Cardiac muscle cell (in vitro differentiated cells and primary cell): Measurements from ENCODE around the gene STXBP5. TPM values are rescaled to one million over a fixed set of nuclear protein-coding genes. Genes with fewer than 3 reads are reported as not detected.

ENCODE experiments used
- DNase-seq, 2 donors: peaks; one replicate each; pipeline versions ENCODE4 v3.0.0 to v3.0.0-alpha.2; 2010 to 2017; ENCODE audit warnings: low read depth in 1 of 2, low spot score in 1 of 2
- H3K27ac ChIP-seq: fragments of 200-600 bp; sonication (generic); 2 replicates; pipeline ENCODE4 v1.5.1; 2016
- H3K27me3 ChIP-seq: fragments of 200-600 bp; sonication (generic); 2 replicates; pipeline ENCODE4 v1.6.0; 2016; ENCODE audit warnings: control low read depth
- H3K36me3 ChIP-seq: fragments of 200-600 bp; sonication (generic); 2 replicates; pipeline ENCODE4 v1.5.1; 2016; ENCODE audit warnings: control low read depth
- H3K4me1 ChIP-seq: fragments of 200-600 bp; sonication (generic); 2 replicates; pipeline ENCODE4 v1.8.1; 2017; ENCODE audit warnings: low read depth, mild to moderate bottlenecking, mixed run types
- H3K4me3 ChIP-seq: fragments of 200-600 bp; sonication (generic); 2 replicates; pipeline ENCODE4 v1.5.1; 2016; ENCODE audit warnings: mild to moderate bottlenecking
- H3K9me3 ChIP-seq: fragments of 200-600 bp; sonication (generic); 2 replicates; pipeline ENCODE4 v1.5.1; 2017; ENCODE audit warnings: low read depth, mild to moderate bottlenecking, control low read depth
- CTCF ChIP-seq: IDR thresholded peaks from 2 replicates; pipeline ENCODE4 v1.5.1; 2012; ENCODE audit warnings: low read depth, mild to moderate bottlenecking, low read length
- polyA plus RNA-seq: library from polyadenylated mRNA; unstranded; fragments of >200 nt; fragmentation: Nextera tagmentation; extraction: Ambion mirVana; gene quantifications from 2 replicates; pipeline ENCODE4 v1.2.1, GENCODE V29; 2016
- total RNA-seq: library from RNA; depleted of rRNA; stranded (reverse); fragments of >200 nt; gene quantifications from 2 replicates; pipeline ENCODE4 v1.2.3, GENCODE V29; 2016

Gene STXBP5
- total and polyA plus RNA-seq, 2 experiments from 2014 or later, result 2.9 to 5.3 TPM

GRCh38 chr6:147211831-147212230 is 7.6 kb downstream of the STXBP5 start:
- no peaks in the 10 kb centered on the region for H3K27me3 ChIP-seq
- H3K36me3 ChIP-seq, result no peaks in the 10 kb centered on the region
- no peak overlapping the region for H3K27ac ChIP-seq
- no peak overlapping the region for H3K4me3 ChIP-seq
- no peaks in the 10 kb centered on the region for H3K9me3 ChIP-seq
- H3K4me1 ChIP-seq, result no peaks in the 10 kb centered on the region
- no peak for DNase-seq
- no peak for TF ChIP-seq CTCF

- no peak for TF ChIP-seq CTCF
- Histone ChIP-seq H3K4me3 (no peak overlapping the region), H3K4me1 (no peaks in the 10 kb centered on the region), H3K27me3 (no peaks in the 10 kb centered on the region), H3K9me3 (no peaks in the 10 kb centered on the region), H3K36me3 (no peaks in the 10 kb centered on the region), H3K27ac (no peak overlapping the region)
- no peak for DNase-seq
Measured at GRCh38 chr6:147212622-147213021, 8.4 kb downstream of the STXBP5 start.

DNA sequence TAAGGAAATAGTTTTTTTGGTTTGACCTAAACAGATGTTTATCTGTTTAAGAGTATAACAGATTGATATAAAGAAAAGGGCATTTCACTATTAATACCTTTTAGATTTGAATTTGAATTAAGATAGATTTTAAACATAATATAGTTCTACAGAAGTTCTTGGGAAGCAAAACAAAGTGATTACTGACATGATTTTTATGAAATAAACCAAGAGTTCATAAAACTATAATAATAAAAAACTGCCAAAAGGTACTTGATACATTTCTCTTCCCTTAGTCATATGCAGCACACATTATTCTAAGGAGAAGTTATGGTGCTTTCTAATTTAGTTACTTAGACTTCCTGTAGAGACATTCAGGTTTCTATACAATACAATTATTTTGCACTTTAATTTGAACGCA is 9.6 kb downstream of the STXBP5 start:
- H3K9me3 ChIP-seq, result no peaks in the 10 kb centered on the region
- H3K36me3 ChIP-seq, result no peaks in the 10 kb centered on the region
- no peak for TF ChIP-seq CTCF
- H3K4me1 ChIP-seq, result peaks cover under 1% of the 10 kb centered on the region
- DNase-seq, result no peak
- H3K27me3 ChIP-seq, result no peaks in the 10 kb centered on the region
- no peak overlapping the region for H3K4me3 ChIP-seq
- no peak overlapping the region for H3K27ac ChIP-seq

DNA sequence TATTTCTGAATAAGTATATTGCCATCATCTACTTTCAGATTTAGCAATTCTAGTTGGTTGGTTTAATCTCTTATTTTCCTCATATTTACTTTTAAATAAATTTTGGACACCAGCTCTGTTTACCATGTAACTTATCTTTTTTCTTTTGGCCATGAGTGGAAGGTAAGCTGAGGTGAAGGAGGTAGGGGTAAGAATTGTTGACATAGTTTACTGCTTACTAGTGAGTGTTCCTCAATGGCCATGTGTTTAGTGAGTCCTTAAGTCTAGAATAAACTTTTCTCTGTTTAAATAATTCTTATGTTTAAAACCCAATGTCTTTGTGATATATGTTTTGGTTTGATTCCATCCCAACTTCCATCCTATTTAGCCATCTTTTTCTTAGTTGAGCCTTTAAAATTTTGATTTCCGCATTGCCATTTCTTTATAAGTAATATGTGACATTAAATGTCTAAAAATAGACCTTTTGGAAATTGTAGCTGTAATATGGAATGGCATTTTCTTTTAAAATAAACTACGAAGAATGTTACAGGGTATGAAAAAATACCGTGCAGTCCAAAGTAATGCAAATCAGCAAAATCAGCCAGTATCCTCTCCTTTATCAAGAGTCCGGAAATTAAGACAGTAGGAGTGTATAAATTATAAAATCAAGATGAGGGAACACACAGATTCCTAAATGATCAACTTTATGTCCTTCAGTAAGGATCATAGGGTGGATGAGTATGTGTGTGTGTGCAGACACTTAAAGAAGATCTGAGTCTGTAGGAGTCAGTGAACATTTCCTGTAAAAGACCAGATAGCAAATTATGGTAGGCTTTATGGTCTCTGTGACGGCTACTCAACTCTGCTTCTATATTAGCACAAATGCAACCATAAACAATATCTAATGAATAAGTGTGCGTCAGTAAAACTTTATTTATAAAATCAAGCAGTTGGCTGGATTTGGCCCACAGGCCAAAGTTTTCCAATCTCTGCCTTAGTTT is 10.3 kb downstream of the STXBP5 start:
- TF ChIP-seq CTCF, result no peak
- no peak overlapping the region for H3K4me3 ChIP-seq
- H3K4me1 ChIP-seq, result peaks cover 5% of the 10 kb centered on the region
- H3K9me3 ChIP-seq, result no peaks in the 10 kb centered on the region
- DNase-seq, result no peak
- no peaks in the 10 kb centered on the region for H3K36me3 ChIP-seq
- H3K27ac ChIP-seq, result no peak overlapping the region
- H3K27me3 ChIP-seq, result no peaks in the 10 kb centered on the region

DNA sequence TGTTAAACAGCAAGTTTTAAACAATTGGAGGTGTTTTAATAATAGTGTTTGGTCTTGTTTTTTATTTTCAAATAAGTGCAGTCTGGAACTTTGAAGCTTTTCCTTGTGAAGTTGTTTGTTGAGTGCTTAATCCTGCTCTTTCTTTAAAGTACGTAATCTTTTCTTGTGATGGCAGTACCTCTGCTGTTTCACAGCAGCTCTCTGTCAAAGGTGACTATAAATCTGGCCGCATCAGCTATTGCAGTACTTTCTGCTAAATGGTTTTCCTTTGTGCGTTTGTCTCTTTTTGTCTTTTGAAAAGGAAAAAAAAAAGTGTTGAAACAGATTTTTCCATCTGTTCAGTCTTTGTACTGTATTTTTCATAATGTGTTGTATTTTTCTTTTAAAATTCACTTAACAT is 12.7 kb downstream of the STXBP5 start:
- DNase-seq, result no peak
- Histone ChIP-seq H3K27me3 (no peaks in the 10 kb centered on the region), H3K36me3 (no peaks in the 10 kb centered on the region), H3K4me1 (peaks cover 8% of the 10 kb centered on the region), H3K4me3 (no peak overlapping the region), H3K27ac (no peak overlapping the region), H3K9me3 (no peaks in the 10 kb centered on the region)
- TF ChIP-seq CTCF, result no peak
